Panc1 (cell line): ENCODE measurements around the gene SMARCB1.

Experiments used
- CTCF ChIP-seq: fragments of 450-650 bp; IDR thresholded peaks from 2 replicates; pipeline ENCODE4 v1.5.1; 2017; ENCODE audit warnings: mild to moderate bottlenecking
- POLR2AphosphoS5 ChIP-seq: IDR thresholded peaks from 2 replicates; pipeline ENCODE4 v1.6.1; 2012; ENCODE audit warnings: mild to moderate bottlenecking, low read depth, low read length, moderate library complexity
- REST ChIP-seq, 2 experiments: IDR thresholded peaks; 2 replicates each; pipeline ENCODE4 v1.6.1; 2011 to 2012; ENCODE audit warnings: low read depth in 2 of 2, control low read depth in 1 of 2, low read length in 1 of 2, mild to moderate bottlenecking in 1 of 2, moderate library complexity in 1 of 2; ENCODE audit not compliant: insufficient read depth in 1 of 2

- no peak for TF ChIP-seq CTCF
- no peak for TF ChIP-seq POLR2AphosphoS5
- TF ChIP-seq REST (IDR thresholded peaks at IDR 0.05; ENCODE audit: insufficient read depth in 1 of 2, low read depth in 2 of 2, low read length in 1 of 2): no peak
Observed at GRCh38 chr22:23791738-23792645, 5.2 kb downstream of the SMARCB1 start.
